NT2/D1 (cell line): Measurements from ENCODE around the gene XRN2.

Source experiments
- DNase-seq: peaks from one replicate; pipeline ENCODE4 v3.0.0-alpha.2; 2011; ENCODE audit warnings: low read depth, low spot score
- H3K27me3 ChIP-seq: 2 replicates; pipeline ENCODE4 v1.6.0; 2011; ENCODE audit warnings: mild to moderate bottlenecking; ENCODE audit not compliant: insufficient read length, insufficient read depth
- H3K36me3 ChIP-seq: 2 replicates; pipeline ENCODE4 v1.6.1; 2011; ENCODE audit warnings: mild to moderate bottlenecking, low read length, mixed read lengths; ENCODE audit not compliant: insufficient read depth, insufficient read length
- H3K4me1 ChIP-seq: 2 replicates; pipeline ENCODE4 v1.5.1; 2011; ENCODE audit not compliant: insufficient read depth, insufficient read length
- H3K4me3 ChIP-seq: 2 replicates; pipeline ENCODE4 v1.5.1; 2011; ENCODE audit warnings: low read depth; ENCODE audit not compliant: insufficient read length
- H3K9ac ChIP-seq: 2 replicates; pipeline ENCODE4 v1.6.0; 2011; ENCODE audit warnings: low read depth; ENCODE audit not compliant: insufficient read length
- H3K9me3 ChIP-seq: 2 replicates; pipeline ENCODE4 v1.5.1; 2011; ENCODE audit warnings: mild to moderate bottlenecking, low read length; ENCODE audit not compliant: insufficient read depth
- SUZ12 ChIP-seq: IDR thresholded peaks from 2 replicates; pipeline ENCODE4 v1.6.1; 2011; ENCODE audit not compliant: insufficient read length, insufficient read depth; ENCODE audit errors: extremely low read depth
- YY1 ChIP-seq: IDR thresholded peaks from 2 replicates; pipeline ENCODE4 v1.6.1; 2011; ENCODE audit not compliant: insufficient read length, insufficient read depth
- ZNF274 ChIP-seq: IDR thresholded peaks from 2 replicates; pipeline ENCODE4 v1.6.1; 2011; ENCODE audit warnings: mild to moderate bottlenecking, low read depth, low read length

Gene XRN2

GRCh38 chr20:21303061-21303871 lies at the start of gene XRN2:
TSS of gene XRN2 (plus strand) at chr20:21303331. CDS start at chr20:21303399, 68 bp downstream.
- Histone ChIP-seq H3K9me3 (no peaks in the 10 kb centered on the region), H3K4me3 (peak within 1 kb of the TSS; percentile 83), H3K36me3 (peaks cover 3% of the 10 kb centered on the region), H3K4me1 (no peaks in the 10 kb centered on the region), H3K9ac (peak within 1 kb of the TSS; percentile 97), H3K27me3 (no peaks in the 10 kb centered on the region)
- no peak for TF ChIP-seq SUZ12
- TF ChIP-seq YY1 = no peak
- TF ChIP-seq ZNF274 = no peak
- DNase-seq = peak; percentile 80

- no peaks in the 10 kb centered on the region for H3K36me3 ChIP-seq
- no peak for DNase-seq
- TF ChIP-seq ZNF274 (no peak), YY1 (no peak), SUZ12 (no peak)
- H3K27me3 ChIP-seq = no peaks in the 10 kb centered on the region
- H3K4me1 ChIP-seq = no peaks in the 10 kb centered on the region
- H3K4me3 ChIP-seq = no peak overlapping the region
- no peaks in the 10 kb centered on the region for H3K9me3 ChIP-seq
- H3K9ac ChIP-seq = no peak overlapping the region
Measured at GRCh38 chr20:21257192-21257591, 45.9 kb upstream of the XRN2 start.

GRCh38 chr20:21258411-21258810 lies 44.7 kb upstream of the XRN2 start:
- Histone ChIP-seq H3K4me3 (no peak overlapping the region), H3K9me3 (no peaks in the 10 kb centered on the region), H3K4me1 (no peaks in the 10 kb centered on the region), H3K9ac (no peak overlapping the region), H3K36me3 (no peaks in the 10 kb centered on the region), H3K27me3 (no peaks in the 10 kb centered on the region)
- TF ChIP-seq SUZ12 (no peak), YY1 (no peak), ZNF274 (no peak)
- DNase-seq = no peak

- H3K27me3 ChIP-seq = no peaks in the 10 kb centered on the region
Measured at GRCh38 chr20:21259346-21259745, 43.8 kb upstream of the XRN2 start.

GRCh38 chr20:21262812-21263211 lies 40.3 kb upstream of the XRN2 start:
- TF ChIP-seq SUZ12 (no peak), YY1 (no peak), ZNF274 (no peak)
- Histone ChIP-seq H3K36me3 (no peaks in the 10 kb centered on the region), H3K9me3 (peaks cover 19% of the 10 kb centered on the region; the same call in 1 of the 2 replicates), H3K4me3 (no peak overlapping the region), H3K27me3 (no peaks in the 10 kb centered on the region), H3K4me1 (no peaks in the 10 kb centered on the region), H3K9ac (no peak overlapping the region)
- no peak for DNase-seq

More at GRCh38 chr20:21259346-21259745, 43.8 kb upstream of the XRN2 start:
- no peaks in the 10 kb centered on the region for H3K9me3 ChIP-seq
- no peaks in the 10 kb centered on the region for H3K4me1 ChIP-seq
- TF ChIP-seq YY1 (no peak), ZNF274 (no peak), SUZ12 (no peak)
- H3K36me3 ChIP-seq = no peaks in the 10 kb centered on the region
- H3K4me3 ChIP-seq = no peak overlapping the region
- DNase-seq = no peak
- no peak overlapping the region for H3K9ac ChIP-seq

GRCh38 chr20:21265261-21266190 lies 37.6 kb upstream of the XRN2 start:
- H3K9me3 ChIP-seq = peaks cover 22% of the 10 kb centered on the region; the same call in 1 of the 2 replicates
- H3K36me3 ChIP-seq = no peaks in the 10 kb centered on the region
- no peak for TF ChIP-seq YY1
- TF ChIP-seq SUZ12 = no peak
- TF ChIP-seq ZNF274 = no peak
- no peak for DNase-seq
- H3K9ac ChIP-seq = no peak overlapping the region
- H3K4me1 ChIP-seq = no peaks in the 10 kb centered on the region
- H3K4me3 ChIP-seq = no peak overlapping the region
- H3K27me3 ChIP-seq = no peaks in the 10 kb centered on the region

GRCh38 chr20:21266191-21266536 lies 37.0 kb upstream of the XRN2 start:
- no peak for DNase-seq
- TF ChIP-seq SUZ12 (no peak), ZNF274 (no peak), YY1 (no peak)
- no peak overlapping the region for H3K9ac ChIP-seq
- H3K4me3 ChIP-seq = no peak overlapping the region
- H3K36me3 ChIP-seq = no peaks in the 10 kb centered on the region
- H3K9me3 ChIP-seq = peaks cover 22% of the 10 kb centered on the region; the same call in 1 of the 2 replicates
- no peaks in the 10 kb centered on the region for H3K27me3 ChIP-seq
- no peaks in the 10 kb centered on the region for H3K4me1 ChIP-seq
